CD4-positive, alpha-beta memory T cell (primary cell): ENCODE data around the gene HOXC9. TPM values are rescaled to one million over a fixed set of nuclear protein-coding genes. Genes with fewer than 3 reads are reported as not detected.
A peak's percentile ranks its signal among the peaks of the same experiment; 100 is the strongest.

Source experiments
- CTCF ChIA-PET: fragments of 350-600 bp; sonication (Branson Sonifier 250); formaldehyde crosslinking; loops from one replicate; lab custom pipeline; 2021; ENCODE audit warnings: inconsistent platforms; ENCODE audit not compliant: partially characterized antibody; lab: Charles Lee
- POLR2A ChIA-PET: fragments of 350-600 bp; sonication (Branson Sonifier 250); formaldehyde crosslinking; loops from one replicate; lab custom pipeline; 2021; ENCODE audit not compliant: partially characterized antibody; lab: Charles Lee
- DNase-seq, 5 donors: peaks; one replicate each; pipeline versions ENCODE4 v3.0.0 to v3.0.0-alpha.2; 2020 to 2022; ENCODE audit warnings: mixed read lengths in 1 of 5
- H3K27ac ChIP-seq: one replicate; pipeline ENCODE4 v1.7.0; 2013; ENCODE audit warnings: low read depth, low read length
- H3K27me3 ChIP-seq: 2 replicates; pipeline ENCODE4 v1.7.0; 2013; ENCODE audit warnings: mild to moderate bottlenecking, low read length, moderate library complexity; ENCODE audit not compliant: insufficient read depth
- H3K36me3 ChIP-seq: 2 replicates; pipeline ENCODE4 v1.7.0; 2013; ENCODE audit warnings: mild to moderate bottlenecking, low read length, moderate library complexity; ENCODE audit not compliant: insufficient read depth
- H3K4me1 ChIP-seq: 2 replicates; pipeline ENCODE4 v1.7.0; 2013; ENCODE audit warnings: mild to moderate bottlenecking, low read length, moderate library complexity; ENCODE audit not compliant: insufficient read depth
- H3K4me3 ChIP-seq, 2 donors: one replicate each; pipeline ENCODE4 v1.7.0; 2013; ENCODE audit warnings: low read length in 2 of 2, mild to moderate bottlenecking in 1 of 2
- H3K9me3 ChIP-seq, 2 donors: one replicate each; pipeline ENCODE4 v1.7.0; 2013; ENCODE audit warnings: low read length in 2 of 2, control low read depth in 1 of 2; ENCODE audit not compliant: control insufficient read depth in 1 of 2
- H3K27ac Mint-ChIP-seq, 7 donors: one replicate each; pipeline ENCODE4 v1.8.0; 2020 to 2021; ENCODE audit warnings: mixed read lengths in 7 of 7, mild to moderate bottlenecking in 6 of 7, inconsistent platforms in 3 of 7, moderate library complexity in 3 of 7
- H3K27me3 Mint-ChIP-seq, 2 donors: one replicate each; pipeline ENCODE4 v1.8.0; 2020 to 2021; ENCODE audit warnings: mixed read lengths in 2 of 2
- H3K36me3 Mint-ChIP-seq, 2 donors: one replicate each; pipeline ENCODE4 v1.8.0; 2020 to 2021; ENCODE audit warnings: mixed read lengths in 2 of 2, inconsistent platforms in 1 of 2, mild to moderate bottlenecking in 1 of 2
- H3K4me1 Mint-ChIP-seq, 4 donors: one replicate each; pipeline ENCODE4 v1.8.0; 2020 to 2021; ENCODE audit warnings: mixed read lengths in 4 of 4, mild to moderate bottlenecking in 1 of 4
- H3K4me3 Mint-ChIP-seq, 8 donors: one replicate each; pipeline ENCODE4 v1.8.0; 2020 to 2021; ENCODE audit warnings: mixed read lengths in 8 of 8, mild to moderate bottlenecking in 7 of 8, moderate library complexity in 6 of 8, inconsistent platforms in 3 of 8
- H3K9me3 Mint-ChIP-seq, 8 donors: one replicate each; pipeline ENCODE4 v1.8.0; 2020 to 2021; ENCODE audit warnings: mixed read lengths in 8 of 8, mild to moderate bottlenecking in 5 of 8, inconsistent platforms in 3 of 8, moderate library complexity in 1 of 8
- intact Hi-C: fragments of 100-400 bp; cut with micrococcal nuclease; formaldehyde crosslinking; loops from one replicate; pipeline ENCODE4 v1.15.1; 2023
- polyA plus RNA-seq, 2 donors: library from polyadenylated mRNA; unstranded; fragments of 300-500 nt; fragmentation: Illumina TruSeq; gene quantifications; one replicate each; pipeline ENCODE4 v1.2.3, GENCODE V29; 2021
- total RNA-seq, 2 experiments: library from RNA; stranded (reverse); gene quantifications; one replicate each; pipeline ENCODE4 v1.2.3, GENCODE V29; 2021

Gene HOXC9
- total and polyA plus RNA-seq, 4 experiments from 2014 or later, result not detected

DNA sequence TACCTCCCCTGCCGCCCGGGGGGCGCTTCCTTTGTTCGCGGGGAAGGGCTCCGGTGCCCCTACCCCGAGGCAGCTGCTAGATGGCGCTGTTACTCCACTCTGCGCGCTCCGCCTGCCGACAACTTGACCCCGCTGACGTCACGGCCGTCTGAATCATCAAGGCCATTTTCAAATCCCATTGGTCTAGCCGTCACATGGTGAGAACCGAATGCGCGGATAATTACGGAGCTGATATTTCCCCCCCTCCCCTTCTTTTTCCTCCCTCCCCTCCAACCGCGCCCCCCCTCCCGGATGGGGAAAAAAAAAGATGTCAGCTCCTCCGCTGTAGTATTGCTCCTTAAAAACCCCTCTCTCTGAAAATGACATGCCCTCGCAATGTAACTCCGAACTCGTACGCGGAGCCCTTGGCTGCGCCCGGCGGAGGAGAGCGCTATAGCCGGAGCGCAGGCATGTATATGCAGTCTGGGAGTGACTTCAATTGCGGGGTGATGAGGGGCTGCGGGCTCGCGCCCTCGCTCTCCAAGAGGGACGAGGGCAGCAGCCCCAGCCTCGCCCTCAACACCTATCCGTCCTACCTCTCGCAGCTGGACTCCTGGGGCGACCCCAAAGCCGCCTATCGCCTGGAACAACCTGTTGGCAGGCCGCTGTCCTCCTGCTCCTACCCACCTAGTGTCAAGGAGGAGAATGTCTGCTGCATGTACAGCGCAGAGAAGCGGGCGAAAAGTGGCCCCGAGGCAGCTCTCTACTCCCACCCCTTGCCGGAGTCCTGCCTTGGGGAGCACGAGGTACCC is 14.9 kb upstream of the HOXC9 start, which contains the start of gene HOXC10:
Gene HOXC10 (plus strand): TSS at position 246 of the 791 bp plus-strand sequence. CDS start 114 bp downstream, at position 360.
- Mint-ChIP-seq H3K36me3 (peaks cover 0 to 1% of the 10 kb centered on the region in 2 donors), H3K27ac (peak within 1 kb of the TSS in 5 of 7 donors; percentile 42 to 93 (median 75)), H3K27me3 (peaks cover 76 to 82% of the 10 kb centered on the region in 2 donors), H3K9me3 (peaks cover 0 to 36% (median 6%) of the 10 kb centered on the region in 8 donors), H3K4me1 (peaks cover 15 to 57% (median 29%) of the 10 kb centered on the region in 4 donors), H3K4me3 (peak within 1 kb of the TSS; percentile 48 to 88 (median 70))
- Histone ChIP-seq H3K4me1 (peaks cover 36% of the 10 kb centered on the region), H3K4me3 (no peak within 1 kb of the TSS), H3K27me3 (peaks cover 94% of the 10 kb centered on the region), H3K27ac (no peak within 1 kb of the TSS), H3K9me3 (no peaks in the 10 kb centered on the region), H3K36me3 (no peaks in the 10 kb centered on the region)
- CTCF ChIA-PET, result interaction anchor here (0.6 to 2.4 kb wide), 5 partner anchors 207 to 369 kb away, joined by 3 to 8 read pairs (median 3); no protein-coding TSS in a partner anchor
- peak in 4 of 5 donors; percentile 42 to 73 (median 45) for DNase-seq
- POLR2A ChIA-PET, result no interaction called here
- intact Hi-C loops, result loop anchor here (5.0 kb wide), 1 partner anchor 33 kb away; the partner anchor contains the start of gene HOXC12

- DNase-seq, result no peak
- Histone ChIP-seq H3K9me3 (no peaks in the 10 kb centered on the region), H3K4me1 (peaks cover 36% of the 10 kb centered on the region), H3K36me3 (no peaks in the 10 kb centered on the region), H3K27ac (no peak overlapping the region), H3K4me3 (no peak overlapping the region), H3K27me3 (peaks cover 94% of the 10 kb centered on the region)
- POLR2A ChIA-PET, result no interaction called here
- H3K27me3 Mint-ChIP-seq, result peaks cover 77 to 84% of the 10 kb centered on the region in 2 donors
- CTCF ChIA-PET, result interaction anchor here (1.2 to 2.4 kb wide), 5 partner anchors 45 to 229 kb away, joined by 3 to 8 read pairs (median 3); no protein-coding TSS in a partner anchor
- intact Hi-C loops, result loop anchor here (5.0 kb wide), 1 partner anchor 33 kb away; the partner anchor contains the start of gene HOXC12
- peaks cover 19 to 62% (median 34%) of the 10 kb centered on the region in 4 donors for H3K4me1 Mint-ChIP-seq
- H3K36me3 Mint-ChIP-seq, result peaks cover 0 to 1% of the 10 kb centered on the region in 2 donors
- peaks cover 0 to 34% (median 5%) of the 10 kb centered on the region in 8 donors for H3K9me3 Mint-ChIP-seq
- H3K27ac Mint-ChIP-seq, result peak overlapping the region in 2 of 7 donors; percentile 7 to 93
- peak overlapping the region in 7 of 8 donors; percentile 25 to 88 (median 72) for H3K4me3 Mint-ChIP-seq
These were observed 14.3 kb upstream of the HOXC9 start for GRCh38 chr12:53985692-53985993.

DNA sequence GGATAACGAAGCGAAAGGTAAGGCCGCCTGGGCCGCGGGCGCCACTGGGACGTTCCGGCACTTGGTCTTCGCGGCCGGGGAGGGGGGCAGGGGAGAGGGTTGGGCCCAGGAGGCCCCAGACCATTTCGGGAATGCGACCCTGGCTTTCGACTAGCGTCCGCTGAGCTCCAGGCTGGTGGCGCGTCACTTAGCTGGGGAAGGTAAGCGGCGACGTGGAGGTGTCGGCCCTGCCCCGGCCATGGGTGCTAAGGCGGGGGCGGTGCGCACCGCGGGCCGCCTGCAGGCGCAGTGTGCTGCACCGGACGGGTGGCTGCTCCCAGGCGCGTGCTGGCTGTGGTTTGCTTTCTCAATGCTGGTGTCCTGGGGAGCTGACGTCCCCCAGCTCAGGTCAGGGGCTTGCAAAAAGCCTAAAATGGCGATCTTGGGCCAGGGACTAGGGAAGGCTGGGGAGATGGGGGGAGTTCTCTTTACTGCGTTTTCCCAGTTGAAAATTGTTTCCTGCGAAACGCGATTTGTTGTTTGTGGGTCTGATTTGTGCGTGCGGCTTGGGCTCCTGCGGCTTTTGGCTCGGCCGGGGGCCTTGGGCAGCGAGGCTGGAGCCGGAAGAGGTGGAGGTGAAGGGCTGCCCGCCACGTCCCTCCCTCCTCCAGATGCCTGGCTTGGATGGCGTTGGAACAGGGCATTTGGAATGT is 13.8 kb upstream of the HOXC9 start:
- Mint-ChIP-seq H3K4me1 (peaks cover 19 to 62% (median 33%) of the 10 kb centered on the region in 4 donors), H3K4me3 (peak overlapping the region in 6 of 8 donors; percentile 30 to 76 (median 60)), H3K9me3 (peaks cover 0 to 30% (median 5%) of the 10 kb centered on the region in 8 donors), H3K27ac (peak overlapping the region in 3 of 7 donors; percentile 22 to 84 (median 75)), H3K27me3 (peaks cover 77 to 84% of the 10 kb centered on the region in 2 donors), H3K36me3 (peaks cover 0 to 1% of the 10 kb centered on the region in 2 donors)
- no peak overlapping the region for H3K27ac ChIP-seq
- no peaks in the 10 kb centered on the region for H3K36me3 ChIP-seq
- ChIA-PET POLR2A (interaction anchor here (0.5 kb wide), 1 partner anchor 288 kb away, joined by 3 read pairs; no protein-coding TSS in a partner anchor), CTCF (interaction anchor here (1.0 to 2.4 kb wide), 6 partner anchors 32 to 229 kb away, joined by 3 to 8 read pairs (median 3); no protein-coding TSS in a partner anchor)
- H3K9me3 ChIP-seq, result no peaks in the 10 kb centered on the region
- H3K27me3 ChIP-seq, result peaks cover 94% of the 10 kb centered on the region
- H3K4me3 ChIP-seq, result no peak overlapping the region
- H3K4me1 ChIP-seq, result peaks cover 36% of the 10 kb centered on the region
- intact Hi-C loops, result loop anchor here (5.0 kb wide), 1 partner anchor 34 kb away; the partner anchor contains the start of gene HOXC12
- no peak for DNase-seq

GRCh38 chr12:53986686-53987483 is 13.1 kb upstream of the HOXC9 start:
- Histone ChIP-seq H3K4me3 (no peak overlapping the region), H3K36me3 (no peaks in the 10 kb centered on the region), H3K27me3 (peaks cover 95% of the 10 kb centered on the region), H3K4me1 (peaks cover 36% of the 10 kb centered on the region), H3K27ac (no peak overlapping the region), H3K9me3 (no peaks in the 10 kb centered on the region)
- H3K4me1 Mint-ChIP-seq, result peaks cover 19 to 62% (median 33%) of the 10 kb centered on the region in 4 donors
- H3K9me3 Mint-ChIP-seq, result peaks cover 0 to 30% (median 5%) of the 10 kb centered on the region in 8 donors
- H3K36me3 Mint-ChIP-seq, result peaks cover 0 to 1% of the 10 kb centered on the region in 2 donors
- ChIA-PET CTCF (interaction anchor here (1.0 to 2.4 kb wide), 5 partner anchors 14 to 215 kb away, joined by 3 to 8 read pairs (median 3); partner anchors contain the start of gene HOXC11), POLR2A (interaction anchor here (1.1 kb wide), 1 partner anchor 12 kb away, joined by 3 read pairs; no protein-coding TSS in a partner anchor)
- H3K27ac Mint-ChIP-seq, result peak overlapping the region in 3 of 7 donors; percentile 22 to 75 (median 55)
- peak overlapping the region in 3 of 8 donors; percentile 25 to 76 (median 35) for H3K4me3 Mint-ChIP-seq
- intact Hi-C loops, result loop anchor here (5.0 kb wide), 1 partner anchor 35 kb away; the partner anchor contains the start of gene HOXC12
- H3K27me3 Mint-ChIP-seq, result peaks cover 78 to 83% of the 10 kb centered on the region in 2 donors
- no peak for DNase-seq

GRCh38 chr12:53987787-53988230 is 12.2 kb upstream of the HOXC9 start:
- Histone ChIP-seq H3K27ac (no peak overlapping the region), H3K36me3 (no peaks in the 10 kb centered on the region), H3K4me1 (peaks cover 36% of the 10 kb centered on the region), H3K27me3 (peaks cover 95% of the 10 kb centered on the region), H3K4me3 (no peak overlapping the region), H3K9me3 (no peaks in the 10 kb centered on the region)
- Mint-ChIP-seq H3K9me3 (peaks cover 0 to 24% (median 4%) of the 10 kb centered on the region in 8 donors), H3K4me3 (peak overlapping the region in 1 of 8 donors; percentile 17), H3K27ac (peak overlapping the region in 1 of 7 donors; percentile 75), H3K27me3 (peaks cover 80 to 84% of the 10 kb centered on the region in 2 donors), H3K4me1 (peaks cover 19 to 62% (median 33%) of the 10 kb centered on the region in 4 donors), H3K36me3 (peaks cover 0 to 1% of the 10 kb centered on the region in 2 donors)
- DNase-seq, result no peak
- POLR2A ChIA-PET, result interaction anchor here (1.1 kb wide), 1 partner anchor 12 kb away, joined by 3 read pairs; no protein-coding TSS in a partner anchor
- CTCF ChIA-PET, result interaction anchor here (0.8 to 1.5 kb wide), 8 partner anchors 15 to 224 kb away, joined by 3 to 4 read pairs (median 3); partner anchors contain the start of gene HOXC11
- intact Hi-C loops, result loop anchor here (5.0 kb wide), 1 partner anchor 36 kb away; the partner anchor contains the start of gene HOXC12
